GM12878 (cell line): ENCODE measurements around the gene GCM1. TPM values are rescaled to one million over a fixed set of nuclear protein-coding genes. Genes with fewer than 3 reads are reported as not detected.

Experiments used
- ATAC-seq: fragments of 200-7000 bp; cut with Tn5 transposase; 3 replicates; pipeline ENCODE4 v1.9.1; 2020; ENCODE audit warnings: mild to moderate bottlenecking, moderate library complexity
- BruUV-seq: library from RNA; stranded (reverse); fragments of 400-500 nt; replicated peaks from 2 replicates; lab custom pipeline; 2021; lab: Mats Ljungman, UMichigan
- CTCF ChIA-PET: fragments of 300-600 bp; sonication (Branson Sonifier 250); formaldehyde crosslinking; extraction: SDS; loops from one replicate; lab custom pipeline; 2021; ENCODE audit warnings: inconsistent platforms; lab: Yijun Ruan, JAX
- POLR2A ChIA-PET: fragments of 350-600 bp; formaldehyde crosslinking; extraction: SDS; loops from one replicate; lab custom pipeline; 2021; ENCODE audit warnings: inconsistent platforms; lab: Charles Lee
- RAD21 ChIA-PET: fragments of 300-600 bp; sonication (Branson Sonifier 250); formaldehyde crosslinking; loops from one replicate; lab custom pipeline; 2023; ENCODE audit warnings: antibody characterized with exemption; ENCODE audit not compliant: unreplicated experiment; lab: Charles Lee
- SMC1A ChIA-PET: fragments of 300-600 bp; sonication (Branson Sonifier 250); formaldehyde crosslinking; loops from one replicate; lab custom pipeline; 2023; ENCODE audit not compliant: unreplicated experiment, uncharacterized antibody; lab: Charles Lee
- DNase-seq: peaks from one replicate; pipeline ENCODE4 v3.0.0-alpha.2; 2011; ENCODE audit warnings: low read depth, low spot score
- FAIRE-seq: peaks from 3 replicates; lab custom pipeline; 2011; peaks lifted over from hg19 to GRCh38; lab: Jason Lieb, UNC
- H2AFZ ChIP-seq: 2 replicates; pipeline ENCODE4 v1.6.0; 2011; ENCODE audit warnings: low read depth, low read length, control low read depth; ENCODE audit not compliant: control insufficient read depth
- H3K27ac ChIP-seq: 2 replicates; pipeline ENCODE4 v1.5.1; 2011; ENCODE audit warnings: control low read depth; ENCODE audit not compliant: control insufficient read depth, insufficient read depth
- H3K27me3 ChIP-seq, 2 experiments: replicated peaks in 1 of 2; 2 replicates each; pipeline versions ENCODE4 v1.6.0 to v1.6.1; 2011; ENCODE audit warnings: low read length in 1 of 2; ENCODE audit not compliant: control insufficient read depth in 2 of 2, insufficient read depth in 2 of 2
- H3K36me3 ChIP-seq, 2 experiments: 2 replicates each; pipeline ENCODE4 v1.5.1; 2011; ENCODE audit warnings: low read length in 1 of 2; ENCODE audit not compliant: control insufficient read depth in 2 of 2, insufficient read depth in 2 of 2
- H3K4me1 ChIP-seq: 2 replicates; pipeline ENCODE4 v1.6.1; 2011; ENCODE audit warnings: mild to moderate bottlenecking, low read length, moderate library complexity, mixed read lengths; ENCODE audit not compliant: control insufficient read depth, insufficient read depth
- H3K4me2 ChIP-seq: 2 replicates; pipeline ENCODE4 v1.6.0; 2011; ENCODE audit warnings: control low read depth; ENCODE audit not compliant: control insufficient read depth, insufficient read depth
- H3K4me3 ChIP-seq: fragments of 200-600 bp; sonication (generic); 2 replicates; pipeline ENCODE4 v1.5.1; 2016
- H3K79me2 ChIP-seq: 2 replicates; pipeline ENCODE4 v1.6.0; 2011; ENCODE audit warnings: low read length; ENCODE audit not compliant: control insufficient read depth, insufficient read depth
- H3K9ac ChIP-seq: 2 replicates; pipeline ENCODE4 v1.8.0; 2011; ENCODE audit warnings: low read length, control low read depth, mixed read lengths; ENCODE audit not compliant: control insufficient read depth, insufficient read depth
- H3K9me3 ChIP-seq: replicated peaks from 3 replicates; pipeline ENCODE4 v1.5.1; 2011; ENCODE audit warnings: mild to moderate bottlenecking, low read length; ENCODE audit not compliant: control insufficient read depth, insufficient read depth
- H4K20me1 ChIP-seq: 2 replicates; pipeline ENCODE4 v1.6.0; 2011; ENCODE audit not compliant: control insufficient read depth, insufficient read depth
- CEBPB ChIP-seq, 2 experiments: fragments of 150-350 bp in 1 of 2; IDR thresholded peaks; 2 replicates each; pipeline ENCODE4 v1.6.1; 2012 to 2014; ENCODE audit warnings: low read depth in 2 of 2, low read length in 2 of 2, borderline replicate concordance in 1 of 2, inconsistent platforms in 1 of 2
- CREB1 ChIP-seq: IDR thresholded peaks from 2 replicates; pipeline ENCODE4 v1.6.1; 2012; ENCODE audit warnings: low read depth, mild to moderate bottlenecking, inconsistent platforms
- FOS ChIP-seq: IDR thresholded peaks from 3 replicates; pipeline ENCODE4 v1.6.1; 2011; ENCODE audit warnings: borderline replicate concordance; ENCODE audit not compliant: insufficient read length; ENCODE audit errors: extremely low read depth
- IRF4 ChIP-seq: IDR thresholded peaks from 2 replicates; pipeline ENCODE4 v1.6.1; 2011; ENCODE audit warnings: low read depth, low read length
- KLF5 ChIP-seq: fragments of 450-650 bp; IDR thresholded peaks from 2 replicates; pipeline ENCODE4 v1.6.1; 2014; ENCODE audit warnings: mild to moderate bottlenecking; ENCODE audit not compliant: partially characterized antibody
- MEF2B ChIP-seq: fragments of 450-650 bp; IDR thresholded peaks from 2 replicates; pipeline ENCODE4 v1.6.1; 2018; ENCODE audit warnings: mild to moderate bottlenecking, moderate library complexity; ENCODE audit not compliant: partially characterized antibody, poor library complexity, severe bottlenecking
- MTA3 ChIP-seq: IDR thresholded peaks from 2 replicates; pipeline ENCODE4 v1.6.1; 2012; ENCODE audit warnings: low read length, inconsistent platforms, borderline replicate concordance
- NFXL1 ChIP-seq: fragments of 450-650 bp; IDR thresholded peaks from 2 replicates; pipeline ENCODE4 v1.6.1; 2017; ENCODE audit warnings: antibody characterized with exemption, mild to moderate bottlenecking, borderline replicate concordance
- NRF1 ChIP-seq: conservative IDR thresholded peaks from 2 replicates; pipeline ENCODE4 v1.6.1; 2011; ENCODE audit warnings: mild to moderate bottlenecking, low read depth, low read length, improper control_type of control experiment
- PBX3 ChIP-seq: IDR thresholded peaks from 2 replicates; pipeline ENCODE4 v1.6.1; 2011; ENCODE audit warnings: mild to moderate bottlenecking, low read depth, low read length, moderate library complexity; ENCODE audit not compliant: insufficient replicate concordance
- POLR2A ChIP-seq: IDR thresholded peaks from 2 replicates; pipeline ENCODE4 v1.6.1; 2011; ENCODE audit warnings: low read depth, mild to moderate bottlenecking, low read length
- RBBP5 ChIP-seq: fragments of 200-600 bp; sonication (generic); conservative IDR thresholded peaks from 2 replicates; pipeline ENCODE4 v1.6.1; 2016
- SPI1 ChIP-seq: IDR thresholded peaks from 2 replicates; pipeline ENCODE4 v1.6.1; 2011; ENCODE audit warnings: low read depth, mild to moderate bottlenecking, low read length, moderate library complexity, borderline replicate concordance; ENCODE audit not compliant: insufficient read depth
- TBL1XR1 ChIP-seq: IDR thresholded peaks from 2 replicates; pipeline ENCODE4 v1.6.1; 2012; ENCODE audit warnings: low read depth, low read length, improper control_type of control experiment
- YY1 ChIP-seq: IDR thresholded peaks from 2 replicates; pipeline ENCODE4 v1.6.1; 2011; ENCODE audit warnings: low read depth, mild to moderate bottlenecking, low read length
- in situ Hi-C: fragments of 300-500 bp; cut with MboI; formaldehyde crosslinking; loops from 9 replicates; pipeline ENCODE4 v1.14.3; 2018; ENCODE audit warnings: mixed read lengths
- intact Hi-C: fragments of 100-400 bp; cut with micrococcal nuclease; formaldehyde crosslinking; loops from one replicate; pipeline ENCODE4 v1.14.2; 2022; ENCODE audit not compliant: unreplicated experiment
- polyA plus RNA-seq, 11 experiments: library from polyadenylated mRNA; depleted of rRNA in 4 of 11; unstranded in 6 of 11; stranded (reverse) in 5 of 11; fragments of >200 nt; fragmentation: Nextera tagmentation in 4 of 11; fragmentation: Illumina TruSeq in 1 of 11; extraction: Ambion mirVana in 4 of 11; extraction: Trizol in 1 of 11; gene quantifications; 1 replicate in 1 of 11; 2 replicates in 10 of 11; pipeline versions ENCODE4 v1.2.1 to v1.2.3, GENCODE V29; 2011 to 2016; ENCODE audit warnings: inconsistent platforms in 2 of 11, missing spikeins in 2 of 11, low read depth in 1 of 11
- total RNA-seq, 4 experiments: library from RNA; depleted of rRNA in 3 of 4; stranded (reverse); fragments of >200 nt in 3 of 4; fragmentation: Illumina TruSeq in 1 of 4; extraction: Trizol in 1 of 4; gene quantifications; 2 replicates each; pipeline versions ENCODE4 v1.2.1 to v1.2.3, GENCODE V29; 2013 to 2021
- TF ChIP-seq, protein P1 (sequence below): fragments of 450-650 bp; formaldehyde crosslinking; IDR thresholded peaks from 2 replicates; pipeline ENCODE4 v1.4.0; 2022; ENCODE audit warnings: mild to moderate bottlenecking, moderate library complexity

The GCM1 gene
- total and polyA plus RNA-seq, 10 of the 15 experiments (the other 5 are each of a cell fraction or from before 2014, with no cell fraction given): 0.04 to 0.08 (median 0.05) TPM; not detected in 5

DNA sequence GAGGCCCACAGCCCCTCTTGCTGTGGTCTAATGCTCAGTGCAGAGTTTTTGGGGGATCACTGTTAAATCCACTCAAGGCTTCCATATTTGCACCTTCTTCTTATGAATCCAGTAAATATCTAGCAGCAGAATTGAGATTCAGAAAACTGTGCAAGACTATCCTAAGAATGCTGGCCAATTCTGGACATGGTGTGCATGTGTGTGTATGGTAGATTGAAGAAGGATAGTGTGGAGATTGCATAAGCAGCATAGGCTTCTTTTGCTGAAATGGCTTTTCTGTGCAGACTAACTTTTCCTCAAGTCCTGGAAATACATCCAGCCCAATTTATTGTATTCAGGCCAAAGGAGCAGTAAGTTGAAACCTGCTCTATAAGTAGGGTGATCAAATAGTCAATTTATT is 43.7 kb downstream of the GCM1 start:
- TF ChIP-seq PBX3: no peak
- TF ChIP-seq IRF4: no peak
- no peak for TF ChIP-seq YY1
- TF ChIP-seq KLF5: no peak
- no peak for TF ChIP-seq POLR2A
- TF ChIP-seq TBL1XR1: no peak
- TF ChIP-seq FOS: no peak
- TF ChIP-seq, protein P1, sequence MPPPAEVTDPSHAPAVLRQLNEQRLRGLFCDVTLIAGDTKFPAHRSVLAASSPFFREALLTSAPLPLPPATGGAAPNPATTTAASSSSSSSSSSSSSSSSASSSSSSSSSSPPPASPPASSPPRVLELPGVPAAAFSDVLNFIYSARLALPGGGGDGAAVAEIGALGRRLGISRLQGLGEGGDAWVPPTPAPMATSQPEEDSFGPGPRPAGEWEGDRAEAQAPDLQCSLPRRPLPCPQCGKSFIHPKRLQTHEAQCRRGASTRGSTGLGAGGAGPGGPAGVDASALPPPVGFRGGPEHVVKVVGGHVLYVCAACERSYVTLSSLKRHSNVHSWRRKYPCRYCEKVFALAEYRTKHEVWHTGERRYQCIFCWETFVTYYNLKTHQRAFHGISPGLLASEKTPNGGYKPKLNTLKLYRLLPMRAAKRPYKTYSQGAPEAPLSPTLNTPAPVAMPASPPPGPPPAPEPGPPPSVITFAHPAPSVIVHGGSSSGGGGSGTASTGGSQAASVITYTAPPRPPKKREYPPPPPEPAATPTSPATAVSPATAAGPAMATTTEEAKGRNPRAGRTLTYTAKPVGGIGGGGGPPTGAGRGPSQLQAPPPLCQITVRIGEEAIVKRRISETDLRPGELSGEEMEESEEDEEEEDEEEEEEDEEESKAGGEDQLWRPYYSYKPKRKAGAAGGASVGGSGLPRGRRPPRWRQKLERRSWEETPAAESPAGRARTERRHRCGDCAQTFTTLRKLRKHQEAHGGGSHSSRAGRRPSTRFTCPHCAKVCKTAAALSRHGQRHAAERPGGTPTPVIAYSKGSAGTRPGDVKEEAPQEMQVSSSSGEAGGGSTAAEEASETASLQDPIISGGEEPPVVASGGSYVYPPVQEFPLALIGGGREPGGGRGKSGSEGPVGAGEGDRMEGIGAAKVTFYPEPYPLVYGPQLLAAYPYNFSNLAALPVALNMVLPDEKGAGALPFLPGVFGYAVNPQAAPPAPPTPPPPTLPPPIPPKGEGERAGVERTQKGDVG (CRISPR knock-in tag): no peak
- no peak for TF ChIP-seq SPI1
- no peak for TF ChIP-seq RBBP5
- no peak for TF ChIP-seq CEBPB (IDR thresholded peaks at IDR 0.05; ENCODE audit: borderline replicate concordance in 1 of 2, low read depth in 2 of 2, low read length in 2 of 2)
- TF ChIP-seq NRF1: no peak
- no peak for TF ChIP-seq NFXL1
- no peak for TF ChIP-seq MTA3
- no peak for TF ChIP-seq MEF2B
- no peak for TF ChIP-seq CREB1
- TF ChIP-seq, all 136 proteins: peak for 0
- Histone ChIP-seq H3K4me3 (no peak overlapping the region), H3K4me1 (peaks cover 7% of the 10 kb centered on the region; the same call in 1 of the 2 replicates), H3K4me2 (no peak overlapping the region), H3K27me3 (no peaks in the 10 kb centered on the region), H3K9me3 (no peaks in the 10 kb centered on the region), H3K9ac (no peak overlapping the region), H3K36me3 (peaks cover 0 to 7% of the 10 kb centered on the region in 2 experiments; a peak in 3 of 4 replicates), H4K20me1 (no peaks in the 10 kb centered on the region), H2AFZ (no peak overlapping the region), H3K79me2 (no peaks in the 10 kb centered on the region), H3K27ac (no peak overlapping the region)
- no TSS peak for BruUV-seq
- ATAC-seq: no peak
- intact Hi-C loops: loop anchor here (5.0 kb wide), 1 partner anchor 377 kb away; no protein-coding TSS in a partner anchor
- DNase-seq: no peak
- ChIA-PET POLR2A (no interaction called here), RAD21 (no interaction called here), SMC1A (no interaction called here), CTCF (interaction anchor here (0.8 kb wide), 1 partner anchor 380 kb away, joined by 7 read pairs; no protein-coding TSS in a partner anchor)
- no peak for FAIRE-seq
- in situ Hi-C loops: no loop called here
